Sigmoid colon (tissue), 4 donors: ENCODE measurements around the gene VAMP3.

Experiments
- EP300 ChIP-seq, 4 donors: sonication (generic); formaldehyde crosslinking; IDR thresholded peaks; one replicate each; pipeline ENCODE4 v1.6.1; 2017; ENCODE audit warnings: antibody characterized with exemption in 4 of 4
- POLR2AphosphoS5 ChIP-seq, 4 donors: sonication (generic); formaldehyde crosslinking; IDR thresholded peaks; one replicate each; pipeline ENCODE4 v1.6.1; 2017; ENCODE audit warnings: antibody characterized with exemption in 4 of 4

DNA sequence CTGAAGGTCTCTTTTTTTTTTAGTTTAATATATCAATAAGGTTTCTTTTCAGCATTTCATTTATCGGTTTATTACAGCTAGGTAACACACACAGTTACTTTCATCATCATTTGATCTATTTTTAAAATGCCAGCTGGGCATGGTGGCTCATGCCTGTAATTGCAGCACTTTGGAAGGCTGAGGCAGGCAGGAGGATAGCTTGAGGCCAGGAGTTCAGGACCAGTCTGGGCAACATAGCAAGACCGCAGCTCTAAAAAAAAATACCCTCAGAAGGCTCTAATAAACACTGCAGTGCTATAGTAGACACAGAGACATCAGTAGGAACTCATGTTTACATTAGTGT lies 48.5 kb upstream of the VAMP3 start:
- TF ChIP-seq POLR2AphosphoS5 (IDR thresholded peaks at IDR 0.05) (no peak), EP300 (IDR thresholded peaks at IDR 0.05) (no peak)
